Bone marrow (tissue), 2 donors: ENCODE measurements around the gene UQCRFS1.
"Not testable (repeated sequence)": the region's sequence is repeated elsewhere in the genome, so short reads cannot be mapped to it uniquely, and the experiment has no call there.

Experiments
- DNase-seq, 2 donors: peaks; one replicate each; lab custom pipeline; 2025; lab: John Stamatoyannopoulos, UW

The UQCRFS1 gene

DNA sequence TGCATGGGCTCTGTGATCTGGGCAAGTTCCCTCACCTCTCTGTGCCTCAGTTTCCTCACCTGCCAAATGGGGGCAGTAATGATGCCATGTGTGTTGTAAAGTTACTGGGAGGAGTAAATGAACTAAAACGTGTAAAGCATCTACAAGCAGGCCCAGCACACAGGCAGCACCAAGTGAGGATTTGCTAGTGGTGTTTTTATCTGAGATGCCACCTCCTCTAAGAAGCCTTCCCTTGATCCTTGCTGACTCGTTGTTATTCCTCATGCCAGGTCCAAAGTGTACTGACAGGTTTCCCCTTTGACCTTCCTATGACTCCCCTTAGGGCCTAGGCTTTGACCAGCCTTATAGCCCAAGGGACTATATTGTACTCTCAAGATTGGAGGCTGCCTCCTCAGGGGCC, 1.5 kb upstream of the UQCRFS1 start:
- DNase-seq, result no peak

DNA sequence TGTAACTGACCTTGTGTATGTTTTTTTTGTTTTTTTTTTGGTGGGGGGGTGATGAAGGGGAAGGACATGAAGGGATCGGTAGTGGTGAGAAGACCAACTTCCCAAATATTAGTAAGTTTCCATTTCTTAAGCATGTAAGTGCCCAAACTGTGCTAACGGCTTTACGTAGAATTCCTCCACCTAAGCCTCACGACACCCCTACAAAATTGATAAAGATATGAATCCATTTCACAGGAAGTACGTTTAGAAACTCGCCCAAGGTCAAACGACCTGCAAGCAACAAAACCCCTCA, 649 bp downstream of the UQCRFS1 start:
- no peak for DNase-seq

DNA sequence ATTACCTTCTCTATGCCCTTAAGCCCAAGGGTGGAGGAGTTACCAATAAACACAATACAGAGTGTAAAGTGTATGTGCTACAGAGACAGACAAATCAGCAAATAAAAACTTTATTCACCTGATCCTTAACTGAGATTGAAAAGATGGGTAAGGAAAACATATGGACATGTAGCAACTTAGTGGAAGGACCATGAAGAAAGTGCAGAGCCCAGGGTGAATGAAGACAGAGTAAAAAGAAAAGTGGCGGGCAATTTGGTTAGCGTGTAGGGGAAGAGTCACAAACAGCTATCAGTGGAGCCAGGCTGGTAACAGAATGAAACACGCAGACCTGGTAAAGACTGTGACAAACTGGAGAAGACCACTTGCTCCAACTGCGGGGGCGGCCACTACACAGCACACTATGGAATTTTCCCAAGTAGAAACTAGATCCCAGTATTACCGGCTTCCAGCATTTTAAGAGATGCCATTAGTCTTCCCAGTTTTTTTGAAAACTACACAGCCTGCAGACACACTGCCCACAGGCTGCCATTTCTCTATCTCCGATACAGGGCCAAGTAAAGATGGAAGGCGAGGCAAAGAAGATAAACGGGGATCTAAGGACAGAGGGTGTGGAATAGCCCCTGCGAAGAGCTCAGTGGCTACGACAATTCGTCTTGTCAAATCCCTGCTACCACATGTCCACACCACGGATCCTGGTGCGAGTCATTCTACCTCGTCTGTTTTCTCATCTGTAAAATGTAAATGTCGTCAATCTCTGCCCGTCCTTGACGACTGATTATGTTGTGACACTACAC, 1.2 kb downstream of the UQCRFS1 start:
- no peak for DNase-seq

DNA sequence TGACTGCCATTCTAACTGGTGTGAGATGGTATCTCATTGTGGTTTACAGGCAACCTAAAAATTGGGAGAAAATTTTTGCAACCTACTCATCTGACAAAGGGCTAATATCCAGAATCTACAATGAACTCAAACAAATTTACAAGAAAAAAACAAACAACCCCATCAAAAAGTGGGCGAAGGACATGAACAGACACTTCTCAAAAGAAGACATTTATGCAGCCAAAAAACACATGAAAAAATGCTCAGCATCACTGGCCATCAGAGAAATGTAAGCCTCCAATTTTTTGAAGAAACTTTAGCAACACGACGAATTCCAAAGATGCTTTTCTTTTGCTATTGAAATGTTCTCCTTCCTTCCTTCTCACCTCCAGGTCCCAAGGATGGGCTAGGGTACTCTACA, 1.9 kb downstream of the UQCRFS1 start:
- not testable (repeated sequence) for DNase-seq

DNA sequence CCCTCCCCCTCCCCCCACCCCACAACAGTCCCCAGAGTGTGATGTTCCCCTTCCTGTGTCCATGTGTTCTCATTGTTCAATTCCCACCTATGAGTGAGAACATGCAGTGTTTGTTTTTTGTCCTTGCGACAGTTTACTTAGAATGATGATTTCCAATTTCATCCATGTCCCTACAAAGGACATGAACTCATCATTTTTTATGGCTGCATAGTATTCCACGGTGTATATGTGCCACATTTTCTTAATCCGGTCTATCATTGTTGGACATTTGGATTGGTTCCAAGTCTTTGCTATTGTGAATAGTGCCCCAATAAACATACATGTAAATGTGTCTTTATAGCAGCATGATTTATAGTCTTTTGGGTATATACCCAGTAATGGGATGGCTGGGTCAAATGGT, 2.4 kb downstream of the UQCRFS1 start:
- DNase-seq, result not testable (repeated sequence)

DNA sequence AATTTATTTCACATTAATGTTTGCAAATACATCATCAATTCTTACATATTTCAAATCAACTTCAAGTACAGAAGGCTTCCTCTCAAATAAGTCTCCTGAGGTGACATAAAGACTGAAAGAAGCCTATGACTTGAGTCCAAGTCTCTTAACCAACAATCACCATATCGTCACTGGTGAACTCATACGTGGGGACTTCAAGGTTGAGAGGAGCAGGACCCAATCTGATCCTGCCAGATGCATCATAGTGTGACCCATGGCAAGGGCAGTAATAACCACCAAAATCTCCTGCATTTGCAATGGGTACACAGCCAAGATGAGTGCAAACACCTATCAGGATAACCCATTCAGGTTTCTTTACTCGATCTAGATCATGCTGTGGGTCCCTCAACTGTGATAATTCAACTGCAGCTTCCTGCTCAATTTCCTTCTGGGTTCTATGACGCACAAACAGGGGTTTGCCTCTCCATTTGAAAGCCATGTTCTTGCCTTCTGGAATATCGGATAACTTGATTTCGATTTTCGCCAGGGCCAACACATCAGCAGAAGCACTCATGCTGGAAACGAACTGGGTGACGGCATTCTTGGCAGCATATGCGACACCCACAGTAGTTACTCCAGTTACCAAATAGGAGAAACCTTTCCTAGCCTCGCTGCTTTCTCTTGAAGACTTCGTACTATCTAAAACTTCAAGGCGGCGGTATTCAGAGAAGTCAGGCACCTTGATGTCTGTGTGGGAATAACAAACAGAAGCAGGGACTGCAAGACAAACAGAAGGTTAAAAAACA, 5.4 kb downstream of the UQCRFS1 start:
- DNase-seq, result not testable (repeated sequence)

DNA sequence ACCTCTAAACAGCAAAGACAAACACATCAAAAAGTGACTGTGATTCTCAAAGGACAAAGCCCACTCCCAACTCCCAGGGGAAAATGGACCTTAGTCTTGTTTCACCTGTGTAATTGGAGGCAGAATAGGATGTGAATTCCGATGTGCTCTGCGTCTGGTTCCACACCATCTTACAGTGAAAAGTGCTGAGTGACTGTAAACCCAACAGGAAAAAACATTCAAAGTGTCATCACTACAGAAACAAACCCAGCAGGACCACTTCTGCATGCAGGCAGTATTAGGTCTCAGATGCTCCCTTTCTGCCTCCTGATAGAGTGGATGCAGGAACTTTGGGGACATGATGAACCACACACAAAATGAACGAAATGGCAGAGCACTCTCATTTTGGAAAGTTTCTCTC, 6.5 kb downstream of the UQCRFS1 start:
- no peak for DNase-seq

DNA sequence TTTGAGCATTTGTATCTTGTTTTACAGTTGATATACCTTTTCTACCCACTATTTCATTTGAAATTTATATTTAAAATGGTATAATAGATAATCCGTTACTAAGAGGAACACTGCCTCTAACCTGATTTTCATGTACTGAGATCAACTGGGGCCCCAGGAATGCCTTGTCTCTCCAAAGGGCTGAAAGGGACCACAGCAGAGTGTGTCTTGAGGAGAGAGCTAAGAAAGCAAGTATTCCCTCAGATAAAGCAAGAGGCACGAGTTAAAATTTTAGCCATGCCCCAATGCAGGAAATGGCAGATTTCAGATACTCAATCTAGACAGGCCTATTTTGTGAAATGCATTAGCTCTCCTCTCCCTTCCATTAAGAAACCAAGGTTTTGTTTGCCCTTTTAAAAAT, 10.7 kb downstream of the UQCRFS1 start:
- DNase-seq, result no peak

DNA sequence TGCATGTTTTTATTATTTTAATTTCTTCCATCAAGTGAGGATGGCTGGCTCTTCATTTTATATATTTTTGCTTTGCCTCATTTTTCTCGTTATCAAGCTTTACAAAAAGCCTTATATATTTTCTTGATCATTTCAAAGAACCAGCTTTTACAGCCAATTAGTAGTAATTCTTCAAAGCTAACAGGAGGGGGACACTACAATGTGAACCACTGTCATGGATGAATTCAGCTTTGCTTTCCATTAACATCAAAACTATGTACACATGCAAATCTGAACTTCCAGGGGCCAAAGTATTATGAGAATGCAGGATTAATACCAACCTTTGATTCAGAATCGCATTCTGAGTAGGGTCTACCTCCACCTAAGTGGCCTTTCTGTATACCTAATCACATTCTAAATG, 11.1 kb downstream of the UQCRFS1 start:
- DNase-seq, result no peak

DNA sequence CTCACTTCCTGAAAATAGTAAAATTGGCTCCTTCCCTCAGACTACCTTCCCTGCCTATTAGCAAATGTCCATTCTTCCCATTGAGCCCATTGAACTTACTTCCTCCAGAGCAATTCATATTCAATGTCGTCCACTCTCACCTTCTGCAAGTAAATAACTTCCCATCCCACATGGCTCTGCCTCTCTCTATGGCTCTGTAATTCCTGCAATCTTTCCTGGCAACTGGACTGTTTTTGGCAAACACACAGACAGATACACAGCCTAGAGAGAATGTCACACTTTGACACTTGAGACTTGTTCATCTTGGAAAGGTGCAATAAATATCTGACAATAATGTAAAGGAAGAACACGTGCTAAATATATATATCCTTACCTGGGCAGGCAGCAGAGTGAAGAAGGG, 18.3 kb downstream of the UQCRFS1 start:
- no peak for DNase-seq

DNA sequence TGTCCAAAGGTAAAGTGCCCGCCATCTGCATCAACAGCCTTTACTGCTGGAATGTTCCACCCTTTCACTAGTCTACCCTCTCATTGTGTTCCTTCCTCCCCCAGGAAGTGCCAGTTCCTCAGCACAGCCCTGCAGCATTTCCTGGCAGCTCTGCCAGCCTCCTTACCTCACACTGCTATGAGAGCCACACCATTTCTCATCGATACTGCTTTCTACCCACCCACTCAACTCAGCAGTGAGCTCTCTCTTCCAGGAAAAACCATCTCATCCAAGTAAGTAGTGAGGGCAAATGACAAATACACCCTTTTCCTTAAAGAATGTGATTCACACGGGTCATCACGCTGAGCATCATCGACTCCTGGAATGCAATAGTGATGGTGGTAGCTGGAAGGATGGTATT, 19.8 kb downstream of the UQCRFS1 start:
- DNase-seq, result no peak

DNA sequence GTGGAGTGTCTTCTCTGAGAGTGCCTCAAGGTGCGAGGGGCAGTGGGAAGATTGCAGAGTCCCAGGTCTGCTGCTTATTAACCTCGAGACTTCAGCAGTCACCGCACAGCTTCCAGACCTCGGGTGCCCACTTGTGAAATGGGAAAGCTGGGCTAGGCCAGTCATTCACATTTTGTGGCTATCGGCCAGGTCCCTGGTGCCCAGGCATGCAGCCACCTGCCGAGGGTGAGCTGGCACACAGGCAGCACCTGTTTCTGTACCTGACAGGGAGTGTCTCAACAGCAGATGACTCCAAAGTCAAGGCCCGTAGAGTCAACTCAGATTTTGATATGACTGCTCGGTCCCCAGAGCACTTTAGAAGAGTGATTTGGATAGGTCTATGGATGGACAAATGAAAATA, 21.9 kb downstream of the UQCRFS1 start:
- no peak for DNase-seq

DNA sequence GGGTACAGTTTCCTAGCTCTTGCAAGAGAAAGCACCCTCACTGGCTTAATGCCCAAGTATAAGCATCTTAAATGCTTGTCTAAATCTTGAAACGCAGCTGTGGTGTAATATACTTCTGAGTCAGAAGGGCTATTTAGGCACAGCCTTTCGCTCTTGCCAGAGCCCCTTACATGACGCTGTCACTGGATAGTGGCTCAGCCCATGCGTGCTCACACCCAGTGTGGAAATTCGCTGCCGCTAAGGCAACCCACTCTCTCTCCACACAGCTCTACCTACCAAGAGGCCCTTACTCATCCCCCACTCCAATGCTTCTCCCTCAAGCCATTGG, 24.0 kb downstream of the UQCRFS1 start:
- no peak for DNase-seq

DNA sequence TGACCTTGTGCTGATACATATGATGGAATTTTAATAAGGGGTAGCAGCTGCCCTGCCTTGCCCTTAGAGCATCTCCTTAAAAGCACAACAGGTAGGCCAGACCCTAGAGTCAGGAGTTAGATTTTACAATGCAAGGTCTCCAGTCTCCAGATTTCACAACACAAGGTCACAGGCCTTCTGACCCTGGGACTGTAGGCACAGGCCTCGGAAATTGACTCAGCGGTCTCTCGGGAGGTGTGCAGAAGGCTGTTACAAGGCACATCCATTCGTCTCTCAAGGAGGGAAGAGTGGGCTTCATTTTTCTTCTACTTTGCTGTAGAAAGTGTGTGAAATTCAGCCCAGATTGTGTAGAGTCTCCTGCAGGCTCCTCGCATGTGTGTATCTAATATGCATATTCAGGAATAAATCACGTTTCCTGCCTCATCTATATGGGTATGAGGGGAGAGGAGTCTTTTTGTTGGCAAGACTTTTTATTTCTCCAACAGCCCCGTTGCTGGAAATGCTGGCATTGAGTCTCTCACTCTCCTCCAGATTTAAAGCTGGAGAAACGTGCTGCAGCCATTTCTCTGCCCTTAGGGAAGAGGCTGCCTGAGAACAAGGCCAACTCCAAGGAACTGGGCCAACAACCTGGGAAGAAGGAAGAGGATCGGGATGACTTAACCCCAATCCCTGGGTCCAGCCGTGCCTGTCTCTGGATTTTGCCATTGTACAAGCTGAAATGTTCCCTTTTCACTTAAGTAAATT, 24.5 kb downstream of the UQCRFS1 start:
- no peak for DNase-seq

DNA sequence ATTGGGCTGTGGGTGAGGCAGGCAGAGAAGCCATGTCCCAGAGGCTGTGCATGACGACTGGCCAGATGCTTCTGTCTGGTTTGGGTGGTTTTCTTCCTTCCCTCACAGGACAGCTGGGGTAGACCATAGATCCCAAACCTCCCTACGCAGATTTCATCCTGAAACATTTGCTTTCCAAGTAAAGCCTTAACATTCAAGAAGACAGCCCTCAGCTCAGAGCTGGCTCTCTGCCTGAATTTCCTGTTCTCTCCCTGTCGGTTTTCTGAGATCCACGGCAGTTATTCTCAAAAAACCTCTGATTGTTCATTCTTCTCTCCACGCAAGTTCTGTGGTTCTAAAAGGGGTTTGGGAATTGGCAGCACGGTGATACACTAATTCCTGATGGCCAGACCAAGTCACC, 25.3 kb downstream of the UQCRFS1 start:
- DNase-seq, result no peak

DNA sequence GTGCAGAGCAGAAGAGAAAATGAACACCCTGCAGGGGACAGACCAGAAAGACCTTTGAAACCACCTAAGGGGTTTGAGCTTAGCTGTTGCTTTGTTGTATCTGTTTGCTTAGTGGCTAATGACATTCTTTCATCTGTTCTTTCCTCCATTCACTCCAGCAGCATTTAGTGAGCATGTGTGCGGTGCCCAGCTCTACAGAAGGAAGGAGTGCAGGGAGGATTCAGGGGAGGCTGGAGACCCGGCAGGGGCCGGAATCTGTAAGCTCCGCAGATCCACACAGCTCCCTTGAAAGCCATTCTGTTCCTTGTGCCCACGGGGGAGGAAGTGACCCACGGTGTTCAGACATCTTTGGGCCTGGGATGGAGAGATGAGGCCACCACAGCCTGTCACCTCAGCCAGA, 27.5 kb downstream of the UQCRFS1 start:
- DNase-seq, result no peak

DNA sequence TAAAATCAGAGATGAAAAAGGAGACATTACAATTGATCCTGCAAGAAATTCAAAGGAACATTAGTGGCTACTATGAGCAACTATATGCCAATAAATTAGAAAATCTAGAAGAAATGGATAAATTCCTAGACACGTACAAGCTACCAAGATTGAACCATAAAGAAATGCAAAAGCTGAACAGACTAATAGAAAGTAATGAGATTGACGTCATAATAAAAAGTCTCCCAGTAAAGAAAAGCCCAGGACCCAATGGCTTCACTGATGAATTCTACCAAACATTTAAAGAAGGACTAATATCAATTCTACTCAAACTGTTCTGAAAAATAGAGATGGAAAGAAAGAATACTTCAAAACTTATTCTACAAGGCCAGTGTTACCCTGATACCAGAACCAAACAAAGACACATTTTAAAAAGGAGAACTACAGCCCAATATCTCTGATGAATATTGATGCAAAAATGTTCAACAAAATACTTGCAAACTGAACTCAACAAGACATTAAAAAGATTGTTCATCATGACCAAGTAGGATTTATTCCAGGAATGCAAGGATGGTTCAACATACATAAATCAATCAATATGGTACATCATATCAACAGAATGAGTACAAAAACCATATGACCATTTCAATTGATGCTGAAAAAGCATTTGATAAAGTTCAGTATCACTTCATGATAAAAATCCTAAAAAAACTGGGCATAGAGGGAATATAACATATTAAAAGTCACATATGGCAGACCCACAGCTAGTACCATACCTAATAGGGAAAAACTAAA, 35.8 kb downstream of the UQCRFS1 start:
- DNase-seq, result no peak

DNA sequence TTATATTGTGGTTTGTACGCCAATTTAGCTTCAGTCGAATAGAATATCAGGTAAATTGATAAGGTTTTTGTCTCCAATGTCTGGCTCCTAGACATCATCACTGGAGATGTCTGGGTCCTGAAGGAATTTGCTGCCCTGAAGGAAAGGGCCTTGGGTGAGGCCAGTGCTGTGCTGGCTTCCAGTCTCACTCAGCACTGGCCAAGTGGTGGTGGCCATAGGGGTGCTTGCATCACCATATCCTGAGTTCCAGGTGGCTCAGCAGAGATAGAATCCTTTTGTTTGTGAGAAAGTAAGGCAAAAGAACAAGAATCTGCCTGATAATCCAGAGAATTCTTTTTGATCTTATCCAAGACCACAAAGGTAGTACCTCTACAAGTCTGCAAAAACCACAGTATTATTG, 39.1 kb downstream of the UQCRFS1 start:
- no peak for DNase-seq

DNA sequence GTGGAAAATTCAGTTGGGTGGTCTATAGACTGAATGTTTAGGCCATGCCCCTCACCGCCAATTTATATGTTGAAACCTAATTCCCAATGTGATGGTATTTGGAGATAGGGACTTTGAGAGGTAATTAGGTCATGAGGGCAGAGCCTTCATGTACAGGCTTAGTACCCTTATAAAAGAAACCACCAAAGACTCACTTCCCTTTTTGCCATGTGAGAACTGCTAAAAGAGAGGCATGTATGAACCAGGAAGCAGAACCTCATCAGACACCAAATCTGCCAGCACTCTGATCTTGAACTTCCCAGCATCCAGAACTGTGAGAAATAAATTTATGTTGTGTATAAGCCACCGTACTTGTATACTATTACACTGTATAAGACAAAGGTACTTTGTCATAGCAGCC, 40.6 kb downstream of the UQCRFS1 start:
- no peak for DNase-seq

DNA sequence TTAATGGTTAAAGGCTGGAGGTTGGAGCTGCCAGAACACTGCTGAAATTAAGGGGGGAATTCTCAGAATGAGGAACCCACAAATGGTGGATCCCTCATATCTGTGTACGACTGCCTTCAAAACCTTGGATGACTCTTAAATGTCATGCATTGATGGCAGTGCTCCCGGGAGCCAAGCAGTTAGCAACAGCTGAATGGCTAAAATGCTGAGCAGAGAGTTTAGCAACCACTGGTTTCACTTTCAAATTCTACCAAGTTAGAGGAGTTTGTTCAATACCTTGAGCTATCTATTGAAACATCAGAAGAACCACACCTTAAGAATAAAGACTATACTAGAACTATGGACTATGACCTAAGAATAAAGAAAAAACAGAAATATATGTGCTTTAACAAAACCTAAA, 41.4 kb downstream of the UQCRFS1 start:
- no peak for DNase-seq

DNA sequence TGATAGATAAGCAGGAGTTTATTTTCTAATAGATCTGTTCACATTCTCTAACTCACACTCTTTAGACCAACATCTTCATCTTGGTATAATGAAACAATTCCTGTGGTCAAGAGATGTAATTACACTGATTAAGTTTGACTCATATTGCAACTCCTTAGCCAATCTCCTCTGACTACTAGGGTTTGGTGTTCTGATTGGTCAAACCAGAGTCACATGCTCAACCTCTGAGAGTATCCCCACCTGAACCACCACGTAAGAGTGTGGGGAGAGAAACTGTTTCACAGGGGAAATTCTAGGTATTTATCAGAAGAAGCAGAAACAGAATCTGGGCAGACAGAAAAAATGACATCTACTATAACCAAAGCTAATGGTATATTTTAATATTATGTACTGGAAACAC, 42.4 kb downstream of the UQCRFS1 start:
- DNase-seq, result no peak

DNA sequence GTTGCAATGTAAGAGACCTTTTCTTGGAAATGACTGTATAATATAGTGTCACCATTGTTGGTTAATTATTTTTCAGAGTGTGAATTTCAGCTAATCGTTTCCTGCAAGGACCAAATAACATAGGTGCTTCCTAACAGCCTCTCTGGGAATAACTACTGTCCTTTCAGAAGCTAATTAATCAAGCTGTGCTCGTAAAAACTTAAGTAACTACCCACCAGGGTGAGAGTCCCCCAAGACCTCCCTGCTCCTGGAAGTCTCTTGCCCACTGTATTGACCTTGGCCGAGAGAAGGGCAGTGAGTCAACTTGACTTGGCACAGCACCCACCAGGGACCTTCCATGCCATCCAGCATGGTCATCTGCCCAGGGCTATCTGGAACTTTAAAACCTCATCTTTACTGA, 50.3 kb downstream of the UQCRFS1 start:
- DNase-seq, result no peak

DNA sequence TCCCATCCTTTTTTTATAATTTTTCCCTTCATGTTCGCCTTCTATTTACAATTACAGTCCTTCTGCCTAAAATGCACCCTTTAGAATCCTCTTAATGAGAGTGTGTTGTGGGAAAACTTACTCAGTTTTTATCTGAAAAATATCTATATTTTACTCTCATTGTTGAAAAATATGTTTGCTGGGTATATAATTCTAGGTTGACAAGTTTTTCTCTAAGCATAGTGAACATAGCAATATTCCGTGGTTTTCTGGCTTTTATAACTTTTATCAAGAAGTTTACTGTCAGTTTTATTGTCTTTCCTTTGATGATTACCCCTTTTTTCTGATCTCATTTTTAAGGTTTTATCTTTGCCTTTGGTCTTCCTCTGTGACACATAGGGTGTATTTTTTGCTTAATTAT, 57.3 kb downstream of the UQCRFS1 start:
- DNase-seq, result no peak
